Mesenchymal stem cell (in vitro differentiated cells and primary cell): ENCODE measurements around the gene TRIM44.
A peak's percentile ranks its signal among the peaks of the same experiment; 100 is the strongest.

Experiments used
- DNase-seq: peaks from one replicate; pipeline ENCODE4 v3.0.0-alpha.2; 2013
- H2AFZ ChIP-seq: one replicate; pipeline ENCODE4 v1.6.1; 2013; ENCODE audit warnings: low read depth, mild to moderate bottlenecking, control low read depth, inconsistent platforms, low read length, moderate library complexity
- H2AK5ac ChIP-seq: 2 replicates; pipeline ENCODE4 v1.6.1; 2013; ENCODE audit warnings: low read length, moderate library complexity, mild to moderate bottlenecking, inconsistent platforms; ENCODE audit not compliant: severe bottlenecking
- H2BK120ac ChIP-seq: one replicate; pipeline ENCODE4 v1.6.1; 2013; ENCODE audit warnings: low read depth, mild to moderate bottlenecking, inconsistent platforms, low read length, moderate library complexity
- H2BK12ac ChIP-seq, 2 experiments: one replicate each; pipeline ENCODE4 v1.6.1; 2013; ENCODE audit warnings: inconsistent platforms in 2 of 2, low read length in 2 of 2, mild to moderate bottlenecking in 2 of 2, moderate library complexity in 2 of 2, control low read depth in 1 of 2
- H2BK15ac ChIP-seq: one replicate; pipeline ENCODE4 v1.6.1; 2013; ENCODE audit warnings: mild to moderate bottlenecking, low read depth, inconsistent platforms; ENCODE audit not compliant: poor library complexity, severe bottlenecking
- H2BK5ac ChIP-seq: 2 replicates; pipeline ENCODE4 v1.6.1; 2013; ENCODE audit warnings: low read depth, mild to moderate bottlenecking, low read length, control low read depth, inconsistent platforms; ENCODE audit not compliant: poor library complexity, severe bottlenecking
- H3K14ac ChIP-seq, 2 experiments: one replicate each; pipeline ENCODE4 v1.6.1; 2013; ENCODE audit warnings: inconsistent platforms in 2 of 2, low read length in 2 of 2, control low read depth in 1 of 2, mild to moderate bottlenecking in 1 of 2, moderate library complexity in 1 of 2
- H3K18ac ChIP-seq, 2 experiments: one replicate each; pipeline ENCODE4 v1.6.1; 2013; ENCODE audit warnings: inconsistent platforms in 2 of 2, low read length in 2 of 2, control low read depth in 1 of 2, low read depth in 1 of 2, mild to moderate bottlenecking in 1 of 2
- H3K23ac ChIP-seq, 2 experiments: one replicate each; pipeline ENCODE4 v1.6.1; 2013; ENCODE audit warnings: inconsistent platforms in 2 of 2, low read length in 2 of 2, mild to moderate bottlenecking in 2 of 2, moderate library complexity in 2 of 2, control low read depth in 1 of 2
- H3K27ac ChIP-seq: 2 replicates; pipeline ENCODE4 v1.5.1; 2013; ENCODE audit warnings: mild to moderate bottlenecking, moderate library complexity, low read length, control low read depth, inconsistent platforms; ENCODE audit not compliant: poor library complexity, severe bottlenecking
- H3K27me3 ChIP-seq, 2 experiments: 2 replicates each; pipeline versions ENCODE4 v1.6.1 to v1.7.0; 2013; ENCODE audit warnings: low read length in 2 of 2, mild to moderate bottlenecking in 2 of 2, moderate library complexity in 2 of 2, control low read depth in 1 of 2, inconsistent platforms in 1 of 2; ENCODE audit not compliant: control insufficient read depth in 1 of 2, insufficient read depth in 1 of 2
- H3K36me3 ChIP-seq, 2 experiments: 2 replicates each; pipeline versions ENCODE4 v1.6.1 to v1.7.0; 2013; ENCODE audit warnings: low read length in 2 of 2, control low read depth in 1 of 2, inconsistent platforms in 1 of 2, low read depth in 1 of 2, mild to moderate bottlenecking in 1 of 2; ENCODE audit not compliant: insufficient read depth in 2 of 2, control insufficient read depth in 1 of 2
- H3K4ac ChIP-seq, 2 experiments: one replicate each; pipeline ENCODE4 v1.6.1; 2013; ENCODE audit warnings: inconsistent platforms in 2 of 2, low read length in 2 of 2, mild to moderate bottlenecking in 2 of 2, moderate library complexity in 2 of 2, control low read depth in 1 of 2, low read depth in 1 of 2
- H3K4me1 ChIP-seq: 2 replicates; pipeline ENCODE4 v1.6.1; 2013; ENCODE audit warnings: low read depth, low read length, control low read depth; ENCODE audit not compliant: control insufficient read depth, insufficient read depth
- H3K4me2 ChIP-seq: 2 replicates; pipeline ENCODE4 v1.6.1; 2013; ENCODE audit warnings: low read length, mild to moderate bottlenecking, inconsistent platforms; ENCODE audit not compliant: poor library complexity, severe bottlenecking
- H3K4me3 ChIP-seq, 2 experiments: 2 replicates each; pipeline versions ENCODE4 v1.5.1 to v1.7.0; 2013; ENCODE audit warnings: low read length in 2 of 2, mild to moderate bottlenecking in 2 of 2, control low read depth in 1 of 2, low read depth in 1 of 2; ENCODE audit not compliant: insufficient read depth in 1 of 2
- H3K79me1 ChIP-seq: replicated peaks from 2 replicates; pipeline ENCODE4 v1.6.1; 2013; ENCODE audit warnings: mild to moderate bottlenecking, control low read depth, low read length, inconsistent platforms; ENCODE audit not compliant: poor library complexity, severe bottlenecking
- H3K9ac ChIP-seq: 2 replicates; pipeline ENCODE4 v1.7.0; 2013; ENCODE audit warnings: mild to moderate bottlenecking, low read length, moderate library complexity
- H3K9me3 ChIP-seq: 2 replicates; pipeline ENCODE4 v1.7.0; 2013; ENCODE audit warnings: mild to moderate bottlenecking, low read length; ENCODE audit not compliant: control insufficient read depth
- H4K8ac ChIP-seq: one replicate; pipeline ENCODE4 v1.6.1; 2013; ENCODE audit warnings: inconsistent platforms, mild to moderate bottlenecking, low read length, moderate library complexity
- H4K91ac ChIP-seq: one replicate; pipeline ENCODE4 v1.6.1; 2013; ENCODE audit warnings: mild to moderate bottlenecking, low read length, inconsistent platforms
- WGBS: methylation state at CpG from one replicate; pipeline ENCODE4 v1.1.7; 2013; ENCODE audit warnings: mixed read lengths; 5-methylcytosine and 5-hydroxymethylcytosine counted together

TRIM44 gene

DNA sequence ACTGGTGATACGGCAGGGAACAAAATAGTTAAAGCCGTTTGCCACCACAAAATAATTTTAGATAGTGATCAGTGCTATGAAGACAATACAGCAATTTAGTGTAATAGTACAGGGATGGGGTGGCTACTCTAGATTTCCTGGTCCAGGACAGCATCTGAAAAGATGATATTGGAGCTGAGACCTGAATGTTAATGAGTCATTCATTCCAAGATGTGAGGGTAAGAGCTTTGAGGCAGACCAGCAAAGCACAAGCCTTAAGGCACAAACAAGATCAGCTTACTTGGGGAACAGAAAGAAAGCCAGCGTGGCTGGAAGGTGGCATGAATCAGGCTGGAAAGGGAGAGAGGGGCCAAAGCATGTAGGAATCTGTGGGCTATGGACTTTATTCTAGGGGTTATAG lies 132.3 kb downstream of the TRIM44 start:
- Histone ChIP-seq H3K36me3 (no peaks in the 10 kb centered on the region), H4K91ac (no peak overlapping the region), H2BK5ac (no peak overlapping the region), H3K27me3 (no peaks in the 10 kb centered on the region), H3K18ac (no peak overlapping the region), H4K8ac (no peak overlapping the region), H3K79me1 (peaks cover 36% of the 10 kb centered on the region), H2AFZ (no peak overlapping the region), H3K4me2 (no peak overlapping the region), H3K14ac (no peak overlapping the region), H3K23ac (no peak overlapping the region), H2BK120ac (no peak overlapping the region), H3K4me3 (no peak overlapping the region), H3K9me3 (no peaks in the 10 kb centered on the region), H3K4ac (no peak overlapping the region), H3K9ac (no peak overlapping the region), H2BK12ac (no peak overlapping the region), H3K27ac (no peak overlapping the region), H3K4me1 (peaks cover 5% of the 10 kb centered on the region), H2BK15ac (no peak overlapping the region), H2AK5ac (no peak overlapping the region)
- DNase-seq, result peak; percentile 62
- WGBS, result 80% methylated on average over 3 of the region's 3 CpGs

DNA sequence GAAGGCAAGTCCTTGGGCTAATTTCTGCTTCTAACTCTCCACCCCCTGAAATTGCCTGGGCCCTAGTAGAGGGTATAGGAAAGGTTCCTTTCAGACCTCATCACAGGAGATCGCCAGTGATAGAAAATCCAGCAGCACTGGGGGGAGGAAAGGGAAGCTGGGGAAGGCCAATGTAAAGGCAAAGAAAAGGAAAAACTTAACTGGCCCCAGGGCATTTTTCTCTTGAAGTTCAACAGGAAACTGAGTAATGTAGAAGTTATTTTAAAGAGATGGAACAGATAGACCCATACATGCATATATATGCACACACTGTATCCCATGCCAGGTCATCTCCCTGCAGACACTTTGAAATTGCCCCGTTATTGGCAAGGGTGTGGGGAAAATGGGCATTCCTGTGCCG lies 134.0 kb downstream of the TRIM44 start:
- H3K4me1 ChIP-seq, result peaks cover 5% of the 10 kb centered on the region
- no peak overlapping the region for H3K27ac ChIP-seq
- H2BK12ac ChIP-seq, result no peak overlapping the region
- H2AK5ac ChIP-seq, result peak overlapping the region; percentile 53
- H3K9ac ChIP-seq, result no peak overlapping the region
- DNase-seq, result peak; percentile 77
- no peak overlapping the region for H3K4ac ChIP-seq
- H3K14ac ChIP-seq, result no peak overlapping the region
- no peak overlapping the region for H2BK15ac ChIP-seq
- WGBS, result 10% methylated on average over 3 of the region's 3 CpGs
- no peak overlapping the region for H3K4me2 ChIP-seq
- peaks cover 34% of the 10 kb centered on the region for H3K79me1 ChIP-seq
- no peaks in the 10 kb centered on the region for H3K27me3 ChIP-seq
- no peak overlapping the region for H3K23ac ChIP-seq
- no peak overlapping the region for H2BK120ac ChIP-seq
- H4K8ac ChIP-seq, result no peak overlapping the region
- no peak overlapping the region for H4K91ac ChIP-seq
- no peak overlapping the region for H3K4me3 ChIP-seq
- H2AFZ ChIP-seq, result no peak overlapping the region
- peaks cover 0 to 4% of the 10 kb centered on the region in 2 experiments for H3K36me3 ChIP-seq
- H3K18ac ChIP-seq, result no peak overlapping the region
- no peaks in the 10 kb centered on the region for H3K9me3 ChIP-seq
- H2BK5ac ChIP-seq, result no peak overlapping the region

- H2AK5ac ChIP-seq, result no peak overlapping the region
- no peaks in the 10 kb centered on the region for H3K9me3 ChIP-seq
- H4K91ac ChIP-seq, result no peak overlapping the region
- peak; percentile 23 for DNase-seq
- H3K23ac ChIP-seq, result no peak overlapping the region
- H3K79me1 ChIP-seq, result peaks cover 30% of the 10 kb centered on the region
- no peak overlapping the region for H3K27ac ChIP-seq
- H4K8ac ChIP-seq, result no peak overlapping the region
- H3K4me3 ChIP-seq, result no peak overlapping the region
- no peak overlapping the region for H2BK15ac ChIP-seq
- peaks cover 5% of the 10 kb centered on the region for H3K4me1 ChIP-seq
- no peak overlapping the region for H3K9ac ChIP-seq
- no peak overlapping the region for H2AFZ ChIP-seq
- no peak overlapping the region for H2BK12ac ChIP-seq
- no peak overlapping the region for H3K18ac ChIP-seq
- no peak overlapping the region for H3K4ac ChIP-seq
- H3K4me2 ChIP-seq, result no peak overlapping the region
- peaks cover 0 to 4% of the 10 kb centered on the region in 2 experiments for H3K36me3 ChIP-seq
- no peak overlapping the region for H3K14ac ChIP-seq
- no peak overlapping the region for H2BK120ac ChIP-seq
- H2BK5ac ChIP-seq, result no peak overlapping the region
- H3K27me3 ChIP-seq, result no peaks in the 10 kb centered on the region
These were observed 135.8 kb downstream of the TRIM44 start for GRCh38 chr11:35798423-35798822.

- Histone ChIP-seq H4K91ac (no peak overlapping the region), H3K79me1 (peaks cover 30% of the 10 kb centered on the region), H3K14ac (no peak overlapping the region), H3K18ac (no peak overlapping the region), H2BK120ac (no peak overlapping the region), H3K27ac (no peak overlapping the region), H3K9me3 (no peaks in the 10 kb centered on the region), H3K4me2 (no peak overlapping the region), H3K4me3 (no peak overlapping the region), H3K4ac (no peak overlapping the region), H4K8ac (no peak overlapping the region), H2AK5ac (no peak overlapping the region), H3K4me1 (peaks cover 5% of the 10 kb centered on the region), H3K36me3 (peaks cover 0 to 4% of the 10 kb centered on the region in 2 experiments), H2BK5ac (no peak overlapping the region), H2BK15ac (no peak overlapping the region), H3K9ac (no peak overlapping the region), H2AFZ (no peak overlapping the region), H3K27me3 (no peaks in the 10 kb centered on the region), H3K23ac (no peak overlapping the region), H2BK12ac (no peak overlapping the region)
- WGBS, result 100% methylated on average over 1 of the region's 1 CpG
- no peak for DNase-seq
These were observed 136.4 kb downstream of the TRIM44 start for GRCh38 chr11:35798983-35799382.
